Activated CD4-positive, alpha-beta T cell treated with anti-CD3 and anti-CD28 coated beads, Interleukin-2, amount 50 U/mL, for 4 hours (primary cell): Measurements from ENCODE around the gene MRPS33.
A peak's percentile ranks its signal among the peaks of the same experiment; 100 is the strongest.
"Not testable (repeated sequence)": the region's sequence is repeated elsewhere in the genome, so short reads cannot be mapped to it uniquely, and the experiment has no call there.

Source experiments
- DNase-seq, 2 experiments: peaks; one replicate each; pipeline ENCODE4 v3.0.0-alpha.2; 2020

MRPS33 gene

DNA sequence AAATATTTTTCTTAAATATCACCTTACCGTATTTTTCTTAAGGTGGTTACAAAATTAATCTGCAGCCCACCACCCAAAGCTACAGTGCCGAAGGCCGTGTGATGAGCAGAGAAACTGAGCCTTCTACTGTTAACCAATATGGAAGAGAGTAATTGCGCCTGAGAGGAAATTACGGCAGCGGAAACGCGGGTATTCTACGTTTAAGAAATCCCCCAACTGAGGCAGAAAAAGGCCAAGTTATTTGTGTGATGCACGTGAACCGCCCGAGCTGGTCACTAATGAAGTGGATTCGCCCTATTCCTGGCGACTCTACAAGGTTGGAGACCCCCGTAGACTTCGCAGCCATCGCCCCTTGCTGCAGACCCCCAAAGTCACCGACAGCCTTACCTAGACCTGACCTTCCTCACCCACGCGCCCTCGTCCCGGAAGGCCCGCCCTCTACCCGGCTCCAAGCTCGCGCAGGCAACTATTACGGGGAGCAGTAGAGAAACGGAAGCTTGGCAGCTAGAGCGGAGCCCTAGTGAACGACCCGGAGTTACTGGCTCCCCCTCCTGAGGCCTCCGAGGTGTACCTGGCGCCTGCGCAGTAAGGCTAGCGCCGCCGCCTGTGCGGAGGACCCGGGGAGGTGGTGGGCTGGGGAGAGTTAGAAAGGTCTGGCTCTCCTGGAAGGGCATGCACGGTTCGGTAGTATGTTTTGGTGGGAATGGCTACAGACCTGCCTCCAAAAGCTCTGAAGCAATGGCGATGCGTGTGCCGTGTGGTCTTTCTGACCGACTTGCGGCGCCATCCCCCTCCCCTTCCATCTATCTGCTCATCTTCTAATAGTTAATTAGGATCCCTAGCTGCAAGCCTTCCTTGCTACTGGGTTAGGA is at the start of gene MRPS33:
Gene MRPS33 (minus strand): TSS at position 429 of the 872 bp plus-strand sequence. CDS start 4,319 bp downstream, outside the sequence.
- DNase-seq: peak; percentile 94 to 95

GRCh38 chr7:141057788-141058187 is 43.0 kb upstream of the MRPS33 start:
- DNase-seq: no peak

- DNase-seq: no peak
These were observed 40.4 kb upstream of the MRPS33 start for GRCh38 chr7:141055146-141055545.

DNA sequence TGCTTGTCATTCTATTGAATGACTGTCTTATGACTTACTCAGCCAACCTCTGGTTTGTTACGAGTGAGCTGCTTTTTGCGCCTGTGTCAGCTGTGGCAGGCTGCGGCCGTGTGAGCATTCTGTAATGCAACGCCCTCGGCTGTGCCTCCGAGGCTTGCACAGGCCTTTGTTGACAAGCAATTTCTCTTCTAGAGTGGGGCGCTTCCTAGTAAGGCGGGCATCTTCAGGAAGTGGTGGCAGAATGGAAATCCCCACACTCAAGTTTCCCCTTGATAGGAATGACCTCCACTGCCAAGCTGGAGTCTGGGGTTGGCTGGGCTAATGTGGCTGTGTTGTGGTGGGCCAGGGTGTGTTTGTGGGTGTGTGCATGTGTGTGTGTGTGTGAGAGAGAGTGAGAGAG is 38.9 kb upstream of the MRPS33 start:
- peak; percentile 28 to 49 for DNase-seq

DNA sequence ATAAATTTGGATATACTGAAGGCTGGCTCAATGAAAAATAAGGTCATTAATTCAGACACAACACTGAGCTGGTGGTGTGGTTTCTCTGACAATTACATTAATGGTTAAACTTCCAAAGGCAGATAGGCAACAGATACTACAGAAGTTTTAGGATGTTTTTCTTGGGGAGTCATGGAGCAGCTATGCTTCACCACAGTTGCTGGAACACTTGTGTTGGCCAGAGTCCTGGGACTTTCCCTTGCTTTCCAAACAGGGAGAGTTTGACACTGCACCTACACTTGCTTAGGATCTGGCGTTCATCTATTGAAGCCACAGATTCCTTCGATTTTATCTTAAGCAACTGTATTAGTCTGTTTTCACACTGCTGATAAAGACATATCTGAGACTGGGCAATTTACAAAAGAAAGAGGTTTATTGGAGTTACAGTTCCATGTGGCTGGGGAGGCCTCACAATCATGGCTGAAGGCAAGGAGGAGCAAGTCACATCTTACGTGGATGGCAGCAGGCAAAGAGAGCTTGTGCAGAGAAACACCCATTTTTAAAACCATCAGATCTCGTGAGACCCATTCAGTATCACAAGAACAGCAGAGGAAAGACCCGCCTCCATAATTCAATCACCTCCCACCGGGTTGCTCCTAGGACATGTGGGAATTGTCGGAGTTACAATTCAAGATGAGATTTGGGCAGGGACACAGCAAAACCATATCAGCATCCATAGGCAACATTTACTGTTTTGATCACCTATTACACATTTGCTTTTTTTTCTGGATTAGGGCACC is 31.3 kb upstream of the MRPS33 start:
- no peak for DNase-seq

DNA sequence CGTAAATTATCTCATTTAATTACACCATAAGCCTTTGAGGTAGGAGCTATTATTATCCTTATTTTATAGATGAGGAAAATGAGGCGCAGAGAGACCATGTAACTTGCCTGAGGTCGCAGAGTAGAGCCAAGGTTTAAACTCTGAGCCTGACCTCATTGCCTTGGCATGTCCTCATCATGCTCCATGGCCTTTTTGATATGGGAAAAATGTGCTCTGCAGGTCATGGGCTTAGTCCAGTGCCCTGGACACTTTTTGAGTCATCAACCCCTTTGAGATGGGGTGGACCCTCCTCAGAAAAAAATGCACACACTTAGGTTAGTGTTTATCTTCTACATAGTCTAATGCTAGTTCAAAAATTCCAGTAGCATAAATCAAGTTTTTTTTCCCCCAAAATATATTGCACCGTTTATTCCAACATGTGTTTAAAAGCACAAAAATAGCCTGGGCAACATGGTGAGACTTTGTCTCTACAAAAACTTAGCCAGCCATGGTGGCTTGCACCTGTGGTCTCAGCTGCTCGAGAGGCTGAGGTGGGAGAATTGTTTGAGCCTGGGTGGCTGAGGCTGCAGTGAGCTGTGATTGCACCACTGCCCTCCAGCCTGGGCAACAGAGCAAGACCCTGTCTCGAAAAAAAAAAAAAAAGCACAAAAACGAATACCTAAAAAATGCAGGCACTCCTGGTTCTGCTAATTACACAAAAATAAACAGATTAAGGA is 30.5 kb upstream of the MRPS33 start:
- no peak for DNase-seq

DNA sequence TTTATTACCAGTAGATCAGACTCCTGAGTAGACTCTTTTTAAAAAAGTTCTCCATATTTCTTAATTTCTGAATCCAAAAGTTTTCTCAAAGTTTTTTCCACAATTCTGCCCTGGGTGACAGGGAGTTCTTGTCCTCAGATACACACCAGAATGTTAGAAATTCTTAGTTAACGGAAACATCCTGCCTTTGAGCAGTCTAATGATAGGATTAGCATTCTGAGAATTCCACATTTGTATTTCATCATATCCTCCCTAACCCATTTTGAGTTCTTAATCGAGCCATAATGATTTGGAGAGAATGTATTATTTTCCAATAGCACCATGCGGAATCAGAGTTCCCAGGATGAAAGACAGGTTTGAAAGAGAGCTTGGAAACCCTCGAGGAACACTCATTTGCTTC is 28.9 kb upstream of the MRPS33 start:
- DNase-seq: no peak

GRCh38 chr7:141042222-141043193 is 27.8 kb upstream of the MRPS33 start:
- DNase-seq: no peak

- no peak for DNase-seq
These were observed 24.6 kb upstream of the MRPS33 start for GRCh38 chr7:141039376-141039775.

GRCh38 chr7:141038100-141038499 is 23.3 kb upstream of the MRPS33 start:
- not testable (repeated sequence) for DNase-seq

GRCh38 chr7:141032539-141033323 is 18.0 kb upstream of the MRPS33 start:
- DNase-seq: not testable (repeated sequence)

DNA sequence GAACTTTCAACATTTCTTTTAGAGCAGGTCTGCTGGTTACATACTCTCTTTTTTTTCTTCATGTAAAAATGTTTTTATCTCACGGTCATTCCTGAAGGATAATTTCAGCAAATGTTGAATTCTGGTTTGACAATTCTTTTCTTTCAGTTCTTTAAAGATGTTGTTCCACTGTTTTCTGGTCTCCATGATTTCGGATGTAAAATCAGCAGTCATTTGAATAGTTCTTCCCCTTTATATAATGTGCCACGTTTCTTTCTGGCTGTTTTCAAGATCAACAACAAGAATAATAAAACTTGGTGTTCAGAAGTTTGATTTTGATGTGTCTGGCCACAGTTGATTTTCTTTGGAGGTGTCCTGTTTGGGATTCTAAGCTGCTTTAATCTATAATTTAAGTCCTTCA is 14.0 kb upstream of the MRPS33 start:
- DNase-seq: no peak

- no peak for DNase-seq
These were observed 12.3 kb upstream of the MRPS33 start for GRCh38 chr7:141027043-141027442.

- DNase-seq: no peak
These were observed 9.9 kb upstream of the MRPS33 start for GRCh38 chr7:141024668-141025067.

- no peak for DNase-seq
These were observed 8.5 kb upstream of the MRPS33 start for GRCh38 chr7:141023295-141023694.

GRCh38 chr7:141017555-141017954 is 2.8 kb upstream of the MRPS33 start:
- DNase-seq: no peak

GRCh38 chr7:141016349-141016748 is 1.6 kb upstream of the MRPS33 start:
- no peak for DNase-seq

- no peak for DNase-seq
These were observed 628 bp downstream of the MRPS33 start for GRCh38 chr7:141014125-141014523.

- no peak for DNase-seq
These were observed 1.4 kb downstream of the MRPS33 start for GRCh38 chr7:141013345-141013715.

GRCh38 chr7:141012696-141013344 is 1.9 kb downstream of the MRPS33 start:
- no peak for DNase-seq
